DND-41 (cell line): ENCODE data around the gene TTYH3.

Experiments
- ATAC-seq: fragments of 200-7000 bp; cut with Tn5 transposase; 3 replicates; pipeline ENCODE4 v1.9.1; 2021; ENCODE audit warnings: low read depth; ENCODE audit not compliant: insufficient read depth
- DNase-seq: peaks from one replicate; pipeline ENCODE4 v3.0.0-alpha.2; 2020
- H2AFZ ChIP-seq: 2 replicates; pipeline ENCODE4 v1.6.0; 2012; ENCODE audit warnings: low read depth, low read length
- H3K27ac ChIP-seq: 2 replicates; pipeline ENCODE4 v1.5.1; 2012; ENCODE audit warnings: low read length, inconsistent platforms
- H3K27me3 ChIP-seq: fragments of 200-600 bp; sonication (generic); 2 replicates; pipeline ENCODE4 v1.6.0; 2012; ENCODE audit warnings: low read length, mild to moderate bottlenecking, inconsistent platforms; ENCODE audit not compliant: insufficient read depth, poor library complexity
- H3K36me3 ChIP-seq: 2 replicates; pipeline ENCODE4 v1.5.1; 2012; ENCODE audit warnings: low read length, inconsistent platforms; ENCODE audit not compliant: insufficient read depth
- H3K4me1 ChIP-seq: 2 replicates; pipeline ENCODE4 v1.5.1; 2012; ENCODE audit warnings: mild to moderate bottlenecking, low read length; ENCODE audit not compliant: insufficient read depth
- H3K4me2 ChIP-seq: 2 replicates; pipeline ENCODE4 v1.6.0; 2012; ENCODE audit warnings: mild to moderate bottlenecking, moderate library complexity, low read length, inconsistent platforms; ENCODE audit not compliant: insufficient read depth
- H3K4me3 ChIP-seq, 2 experiments: fragments of 200-600 bp in 1 of 2; shearing (Covaris generic) in 1 of 2; 2 replicates each; pipeline ENCODE4 v1.5.1; 2012 to 2016; ENCODE audit warnings: inconsistent platforms in 2 of 2, low read length in 2 of 2, mild to moderate bottlenecking in 2 of 2, low read depth in 1 of 2, moderate library complexity in 1 of 2
- H3K79me2 ChIP-seq: 2 replicates; pipeline ENCODE4 v1.6.0; 2012; ENCODE audit warnings: low read length, inconsistent platforms; ENCODE audit not compliant: insufficient read depth
- H3K9ac ChIP-seq: 2 replicates; pipeline ENCODE4 v1.6.0; 2012; ENCODE audit warnings: low read depth, mild to moderate bottlenecking, inconsistent platforms, low read length, moderate library complexity
- H3K9me3 ChIP-seq: 2 replicates; pipeline ENCODE4 v1.5.1; 2012; ENCODE audit warnings: low read length, moderate library complexity, mild to moderate bottlenecking, inconsistent platforms; ENCODE audit not compliant: insufficient read depth, severe bottlenecking
- H4K20me1 ChIP-seq: 2 replicates; pipeline ENCODE4 v1.6.0; 2012; ENCODE audit warnings: low read length; ENCODE audit not compliant: insufficient read depth
- EZH2 ChIP-seq: IDR thresholded peaks from 3 replicates; pipeline ENCODE4 v1.6.1; 2012; ENCODE audit warnings: borderline replicate concordance, low read depth, mild to moderate bottlenecking, moderate library complexity, low read length, inconsistent platforms; ENCODE audit not compliant: severe bottlenecking
- TF ChIP-seq, protein P1 (sequence below): IDR thresholded peaks from 2 replicates; pipeline ENCODE4 v1.5.1; 2012; ENCODE audit warnings: borderline replicate concordance, low read length, moderate library complexity, mild to moderate bottlenecking; ENCODE audit not compliant: poor library complexity, severe bottlenecking; ENCODE audit errors: extremely low read depth

The TTYH3 gene

DNA sequence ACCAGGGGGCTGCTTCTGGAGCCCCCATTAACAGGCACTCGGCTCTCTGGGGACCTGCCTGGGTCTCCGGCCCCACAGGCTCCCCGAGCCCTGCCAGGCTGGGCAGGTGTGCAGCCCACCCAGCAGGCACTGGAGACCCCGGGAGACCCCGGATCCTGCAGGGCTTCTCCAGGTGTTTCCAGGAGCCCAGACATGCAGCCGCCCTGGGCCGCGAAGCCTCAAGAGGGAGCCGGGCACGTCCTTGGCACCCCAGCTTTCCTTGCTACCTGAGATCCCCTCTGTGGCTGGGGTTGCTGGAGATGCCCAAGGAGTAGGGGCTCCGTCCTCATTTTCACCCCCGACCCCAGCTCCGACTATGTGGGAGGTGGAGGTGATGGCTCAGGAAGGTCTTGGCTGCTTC, 48.5 kb downstream of the TTYH3 start:
- Histone ChIP-seq H3K4me1 (no peaks in the 10 kb centered on the region), H3K9me3 (no peaks in the 10 kb centered on the region), H3K4me3 (no peak overlapping the region), H3K27me3 (no peaks in the 10 kb centered on the region), H3K79me2 (no peaks in the 10 kb centered on the region), H4K20me1 (no peaks in the 10 kb centered on the region), H3K36me3 (no peaks in the 10 kb centered on the region), H2AFZ (no peak overlapping the region), H3K27ac (no peak overlapping the region), H3K9ac (no peak overlapping the region), H3K4me2 (no peak overlapping the region)
- no peak for TF ChIP-seq EZH2
- TF ChIP-seq, protein P1, sequence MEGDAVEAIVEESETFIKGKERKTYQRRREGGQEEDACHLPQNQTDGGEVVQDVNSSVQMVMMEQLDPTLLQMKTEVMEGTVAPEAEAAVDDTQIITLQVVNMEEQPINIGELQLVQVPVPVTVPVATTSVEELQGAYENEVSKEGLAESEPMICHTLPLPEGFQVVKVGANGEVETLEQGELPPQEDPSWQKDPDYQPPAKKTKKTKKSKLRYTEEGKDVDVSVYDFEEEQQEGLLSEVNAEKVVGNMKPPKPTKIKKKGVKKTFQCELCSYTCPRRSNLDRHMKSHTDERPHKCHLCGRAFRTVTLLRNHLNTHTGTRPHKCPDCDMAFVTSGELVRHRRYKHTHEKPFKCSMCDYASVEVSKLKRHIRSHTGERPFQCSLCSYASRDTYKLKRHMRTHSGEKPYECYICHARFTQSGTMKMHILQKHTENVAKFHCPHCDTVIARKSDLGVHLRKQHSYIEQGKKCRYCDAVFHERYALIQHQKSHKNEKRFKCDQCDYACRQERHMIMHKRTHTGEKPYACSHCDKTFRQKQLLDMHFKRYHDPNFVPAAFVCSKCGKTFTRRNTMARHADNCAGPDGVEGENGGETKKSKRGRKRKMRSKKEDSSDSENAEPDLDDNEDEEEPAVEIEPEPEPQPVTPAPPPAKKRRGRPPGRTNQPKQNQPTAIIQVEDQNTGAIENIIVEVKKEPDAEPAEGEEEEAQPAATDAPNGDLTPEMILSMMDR: no peak
- ATAC-seq (no peak), DNase-seq (no peak)

DNA sequence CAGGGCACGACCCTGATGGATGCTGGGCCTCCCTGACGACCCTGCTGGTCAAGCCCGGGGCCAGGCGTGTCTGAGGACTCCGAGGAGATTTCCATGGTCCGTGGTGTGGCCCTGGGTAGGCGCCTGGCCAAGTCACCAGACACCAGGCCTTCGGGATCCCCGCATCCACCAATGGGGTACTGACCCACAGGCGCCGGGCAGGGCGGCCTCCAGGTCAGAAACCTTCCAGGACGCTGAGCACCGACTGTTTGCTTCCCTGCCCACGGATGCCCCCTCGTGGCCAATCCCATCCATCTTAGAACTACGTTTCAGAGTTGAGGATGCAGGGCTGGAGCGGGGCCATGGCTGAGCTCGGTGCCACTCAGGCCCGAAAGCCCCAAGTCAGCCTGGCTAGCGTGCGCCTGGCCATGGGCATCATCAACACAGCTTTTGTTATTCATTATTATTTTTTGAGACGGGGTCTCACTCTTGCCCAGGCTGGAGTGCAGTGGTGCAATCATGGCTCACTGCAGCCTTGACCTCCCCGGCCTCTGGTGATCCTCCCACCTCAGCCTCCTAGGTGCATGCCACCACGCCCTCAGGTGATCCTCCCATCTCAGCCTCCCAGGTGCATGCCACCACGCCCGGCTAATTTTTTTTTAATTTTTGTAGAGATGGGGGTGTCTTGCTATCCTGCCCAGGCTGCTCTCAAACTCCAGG, 49.2 kb downstream of the TTYH3 start:
- ATAC-seq (no peak), DNase-seq (no peak)
- Histone ChIP-seq H3K9ac (no peak overlapping the region), H4K20me1 (no peaks in the 10 kb centered on the region), H2AFZ (no peak overlapping the region), H3K79me2 (no peaks in the 10 kb centered on the region), H3K36me3 (no peaks in the 10 kb centered on the region), H3K4me3 (no peak overlapping the region), H3K4me2 (no peak overlapping the region), H3K27me3 (no peaks in the 10 kb centered on the region), H3K9me3 (no peaks in the 10 kb centered on the region), H3K27ac (no peak overlapping the region), H3K4me1 (no peaks in the 10 kb centered on the region)
- TF ChIP-seq, protein P1: peak; percentile 32
- no peak for TF ChIP-seq EZH2

DNA sequence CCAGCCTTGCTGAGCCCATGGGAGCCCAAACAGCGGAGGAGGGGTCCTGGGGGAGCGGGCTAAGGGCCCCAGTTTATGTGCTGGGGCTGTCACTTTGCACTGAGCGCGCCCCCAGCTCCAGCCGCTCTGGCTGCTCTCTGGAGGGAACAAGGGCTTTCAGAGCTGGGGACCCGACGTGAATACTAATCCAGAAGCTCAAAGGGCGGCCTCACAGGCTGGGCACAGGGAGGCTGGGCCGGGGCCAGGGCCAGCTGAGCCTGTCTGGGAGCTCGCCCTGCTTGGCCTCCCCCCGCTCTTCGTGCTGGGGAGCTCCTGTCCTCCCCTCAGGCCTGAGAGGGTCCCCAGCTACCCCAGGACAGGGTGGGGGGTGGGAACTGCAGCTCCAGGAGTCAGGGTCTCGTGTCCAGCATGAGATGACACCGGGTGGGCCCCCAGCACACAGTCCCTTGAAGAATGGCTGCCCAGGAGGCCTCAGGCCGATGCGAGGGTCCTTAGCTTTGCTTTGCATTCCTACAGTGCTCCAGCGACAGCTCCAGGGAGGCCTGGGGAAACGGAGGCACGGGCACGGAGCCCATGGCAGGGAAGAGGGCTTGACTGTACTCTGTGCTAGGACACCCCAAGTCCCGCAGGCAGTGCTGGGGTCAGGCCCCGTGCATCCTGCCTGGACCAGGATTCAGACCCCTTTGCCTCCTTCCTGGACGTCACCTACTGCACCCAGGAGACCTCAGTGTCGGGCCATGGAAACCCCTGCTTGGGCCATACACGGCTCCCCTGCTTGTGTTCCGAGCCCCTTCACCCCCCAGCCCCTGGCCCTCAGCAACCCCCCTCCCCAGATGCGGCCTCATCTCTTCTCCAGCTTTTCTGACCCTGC, 50.4 kb downstream of the TTYH3 start:
- Histone ChIP-seq H3K27ac (no peak overlapping the region), H2AFZ (no peak overlapping the region), H3K4me3 (no peak overlapping the region), H3K4me2 (no peak overlapping the region), H3K79me2 (no peaks in the 10 kb centered on the region), H4K20me1 (no peaks in the 10 kb centered on the region), H3K36me3 (no peaks in the 10 kb centered on the region), H3K27me3 (no peaks in the 10 kb centered on the region), H3K9ac (no peak overlapping the region), H3K9me3 (no peaks in the 10 kb centered on the region), H3K4me1 (no peaks in the 10 kb centered on the region)
- no peak for ATAC-seq
- DNase-seq: no peak
- TF ChIP-seq, protein P1: no peak
- TF ChIP-seq EZH2: no peak
